Measurements from ENCODE around the gene GBF1.

GBF1 gene

DNA sequence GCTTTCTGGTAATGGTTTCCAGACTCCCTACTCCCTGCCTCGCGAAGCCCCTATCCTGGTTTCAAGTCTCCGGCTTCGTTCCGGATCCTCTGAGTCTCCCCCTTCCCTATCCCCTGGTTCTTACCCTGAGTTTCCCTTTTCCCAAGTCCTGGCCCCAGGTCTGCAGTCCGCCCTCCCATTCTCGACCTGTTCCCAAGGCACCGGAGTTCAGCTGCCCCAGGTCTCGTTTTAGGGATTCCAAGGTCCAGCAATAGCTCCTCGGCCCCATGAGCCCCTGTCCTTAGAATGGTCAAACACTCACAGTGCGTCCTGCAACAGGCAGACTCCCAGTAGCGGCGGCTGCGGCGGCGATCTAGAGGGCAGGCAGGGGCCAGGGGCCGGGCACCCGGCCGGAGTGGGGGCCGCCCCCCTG, 4.3 kb upstream of the GBF1 start:
- H3K27ac ChIP-seq (ENCODE audit: low read length): no peak overlapping the region
- no peak overlapping the region for H3K9ac ChIP-seq (ENCODE audit: low read length)
- TF ChIP-seq, protein P1, sequence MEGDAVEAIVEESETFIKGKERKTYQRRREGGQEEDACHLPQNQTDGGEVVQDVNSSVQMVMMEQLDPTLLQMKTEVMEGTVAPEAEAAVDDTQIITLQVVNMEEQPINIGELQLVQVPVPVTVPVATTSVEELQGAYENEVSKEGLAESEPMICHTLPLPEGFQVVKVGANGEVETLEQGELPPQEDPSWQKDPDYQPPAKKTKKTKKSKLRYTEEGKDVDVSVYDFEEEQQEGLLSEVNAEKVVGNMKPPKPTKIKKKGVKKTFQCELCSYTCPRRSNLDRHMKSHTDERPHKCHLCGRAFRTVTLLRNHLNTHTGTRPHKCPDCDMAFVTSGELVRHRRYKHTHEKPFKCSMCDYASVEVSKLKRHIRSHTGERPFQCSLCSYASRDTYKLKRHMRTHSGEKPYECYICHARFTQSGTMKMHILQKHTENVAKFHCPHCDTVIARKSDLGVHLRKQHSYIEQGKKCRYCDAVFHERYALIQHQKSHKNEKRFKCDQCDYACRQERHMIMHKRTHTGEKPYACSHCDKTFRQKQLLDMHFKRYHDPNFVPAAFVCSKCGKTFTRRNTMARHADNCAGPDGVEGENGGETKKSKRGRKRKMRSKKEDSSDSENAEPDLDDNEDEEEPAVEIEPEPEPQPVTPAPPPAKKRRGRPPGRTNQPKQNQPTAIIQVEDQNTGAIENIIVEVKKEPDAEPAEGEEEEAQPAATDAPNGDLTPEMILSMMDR (IDR thresholded peaks at IDR 0.05; ENCODE audit: low read depth, low read length): no peak
- TF ChIP-seq EZH2phosphoT487 (IDR thresholded peaks at IDR 0.05; ENCODE audit: low read depth): no peak
- H3K4me2 ChIP-seq (ENCODE audit: low read length): no peak overlapping the region
- no peak overlapping the region for H3K4me3 ChIP-seq (ENCODE audit: low read length)
- H4K20me1 ChIP-seq (ENCODE audit: insufficient read depth, low read length): 0 out of 2 replicates have a peak, but pooled peaks cover under 1% of the 10 kb centered on the region
- no peak overlapping the region for H2AFZ ChIP-seq (ENCODE audit: low read depth, low read length)
- H3K9me3 ChIP-seq (ENCODE audit: insufficient read depth, low read length): no peaks in the 10 kb centered on the region
- peaks cover 7% of the 10 kb centered on the region for H3K79me2 ChIP-seq (ENCODE audit: low read length)
- no peaks in the 10 kb centered on the region for H3K27me3 ChIP-seq (ENCODE audit: low read depth, low read length)
- no peaks in the 10 kb centered on the region for H3K36me3 ChIP-seq (replicated peaks; ENCODE audit: low read depth, low read length)
- H3K4me1 ChIP-seq (ENCODE audit: low read length): peaks cover 6% of the 10 kb centered on the region

DNA sequence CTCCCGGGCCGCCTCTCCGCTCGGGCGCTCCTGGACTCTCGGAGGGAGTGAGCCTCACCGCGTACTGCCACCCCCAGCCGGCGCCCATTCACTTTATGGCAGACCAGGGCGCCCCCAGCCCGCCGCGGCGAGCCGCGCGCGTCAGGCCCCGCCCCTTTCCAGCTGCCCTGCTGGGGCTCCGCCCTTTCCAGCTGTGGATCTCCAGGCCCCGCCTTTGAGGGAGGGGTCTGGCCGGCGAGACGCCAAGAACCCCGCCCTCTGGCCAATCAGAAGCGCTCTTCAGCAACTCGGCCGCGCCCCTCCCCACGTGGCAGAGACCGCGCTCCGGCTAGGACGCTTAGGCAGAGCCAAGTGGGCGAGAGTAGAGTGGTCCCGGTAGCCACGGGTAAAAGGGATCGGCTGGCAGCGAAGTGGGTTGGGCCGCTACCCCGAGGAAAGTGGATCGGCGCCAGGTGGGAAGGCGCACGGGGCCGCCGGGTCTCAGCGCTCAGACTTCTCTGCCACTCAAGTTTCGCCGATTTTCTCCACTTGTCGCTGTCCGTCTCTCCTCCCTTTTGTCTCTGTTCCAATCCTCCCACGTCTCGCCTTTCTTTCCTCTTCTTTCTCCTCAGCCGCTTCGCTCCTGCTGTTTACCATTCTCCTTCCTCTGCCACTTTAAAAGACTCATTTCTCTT, 3.8 kb upstream of the GBF1 start, which contains the start of gene PITX3:
TSS of gene PITX3 (minus strand) at position 69 of the 674 bp plus-strand sequence. CDS start 9,432 bp downstream, outside the sequence.
- TF ChIP-seq, protein P1 (IDR thresholded peaks at IDR 0.05; ENCODE audit: low read depth, low read length): no peak
- no peak for TF ChIP-seq EZH2phosphoT487 (IDR thresholded peaks at IDR 0.05; ENCODE audit: low read depth)
- Histone ChIP-seq H3K9ac (ENCODE audit: low read length) (no peak within 1 kb of the TSS), H2AFZ (ENCODE audit: low read depth, low read length) (no peak within 1 kb of the TSS), H3K27ac (ENCODE audit: low read length) (no peak within 1 kb of the TSS), H3K36me3 (replicated peaks; ENCODE audit: low read depth, low read length) (no peaks in the 10 kb centered on the region), H4K20me1 (ENCODE audit: insufficient read depth, low read length) (peaks cover 6% of the 10 kb centered on the region; the same call in 1 of the 2 replicates), H3K9me3 (ENCODE audit: insufficient read depth, low read length) (no peaks in the 10 kb centered on the region), H3K4me2 (ENCODE audit: low read length) (no peak within 1 kb of the TSS), H3K79me2 (ENCODE audit: low read length) (peaks cover 12% of the 10 kb centered on the region), H3K4me3 (ENCODE audit: low read length) (no peak within 1 kb of the TSS), H3K27me3 (ENCODE audit: low read depth, low read length) (no peaks in the 10 kb centered on the region), H3K4me1 (ENCODE audit: low read length) (peaks cover 10% of the 10 kb centered on the region)

DNA sequence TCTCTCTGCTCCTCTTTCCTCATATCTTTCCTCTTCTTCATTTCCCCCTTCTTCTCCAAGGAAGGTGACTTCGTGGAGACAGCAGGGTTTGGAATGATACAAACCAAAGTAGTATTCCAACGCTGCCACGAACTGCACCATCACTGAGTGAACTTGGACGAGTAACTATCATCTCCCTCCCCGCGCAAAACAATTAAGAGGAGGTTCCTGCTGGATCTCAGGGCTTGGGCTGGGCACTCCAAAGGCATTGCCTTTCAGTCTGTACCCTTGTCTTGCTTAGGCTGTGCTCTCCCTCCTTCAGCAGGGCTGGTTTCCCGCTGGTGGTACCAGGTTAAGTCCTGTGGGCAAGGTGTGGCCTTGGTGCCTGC, 3.2 kb upstream of the GBF1 start:
- H3K36me3 ChIP-seq (replicated peaks; ENCODE audit: low read depth, low read length): no peaks in the 10 kb centered on the region
- H2AFZ ChIP-seq (ENCODE audit: low read depth, low read length): no peak overlapping the region
- H3K4me3 ChIP-seq (ENCODE audit: low read length): no peak overlapping the region
- H3K27me3 ChIP-seq (ENCODE audit: low read depth, low read length): no peaks in the 10 kb centered on the region
- TF ChIP-seq EZH2phosphoT487 (IDR thresholded peaks at IDR 0.05; ENCODE audit: low read depth): no peak
- TF ChIP-seq, protein P1 (IDR thresholded peaks at IDR 0.05; ENCODE audit: low read depth, low read length): no peak
- H3K4me1 ChIP-seq (ENCODE audit: low read length): peaks cover 15% of the 10 kb centered on the region
- peaks cover 17% of the 10 kb centered on the region for H3K79me2 ChIP-seq (ENCODE audit: low read length)
- H3K9ac ChIP-seq (ENCODE audit: low read length): no peak overlapping the region
- no peak overlapping the region for H3K27ac ChIP-seq (ENCODE audit: low read length)
- no peak overlapping the region for H3K4me2 ChIP-seq (ENCODE audit: low read length)
- peaks cover 11% of the 10 kb centered on the region; the same call in 1 of the 2 replicates for H4K20me1 ChIP-seq (ENCODE audit: insufficient read depth, low read length)
- no peaks in the 10 kb centered on the region for H3K9me3 ChIP-seq (ENCODE audit: insufficient read depth, low read length)

DNA sequence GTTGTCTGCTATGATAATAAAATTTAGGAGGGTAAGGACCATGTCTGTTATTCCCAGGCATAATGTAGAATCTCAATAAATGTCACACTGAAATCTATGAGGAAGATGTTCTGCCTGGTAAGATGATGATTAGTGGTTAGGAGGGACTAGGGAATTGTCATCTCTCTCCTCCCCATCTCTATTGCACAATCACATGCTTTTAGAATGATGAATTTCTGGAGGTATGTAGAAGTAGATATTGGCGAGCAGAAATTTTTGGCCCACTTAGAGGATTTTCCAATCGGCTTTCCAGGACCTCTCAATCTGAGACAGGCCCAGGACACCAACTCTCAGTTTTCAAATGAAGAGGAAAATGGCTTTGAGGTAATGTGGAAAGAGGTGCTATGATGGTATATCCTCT, 2.0 kb upstream of the GBF1 start:
- Histone ChIP-seq H3K9me3 (ENCODE audit: insufficient read depth, low read length) (no peaks in the 10 kb centered on the region), H2AFZ (ENCODE audit: low read depth, low read length) (no peak overlapping the region), H3K27me3 (ENCODE audit: low read depth, low read length) (no peaks in the 10 kb centered on the region), H3K4me2 (ENCODE audit: low read length) (no peak overlapping the region), H4K20me1 (ENCODE audit: insufficient read depth, low read length) (peaks cover 16% of the 10 kb centered on the region; the same call in 1 of the 2 replicates), H3K36me3 (replicated peaks; ENCODE audit: low read depth, low read length) (no peaks in the 10 kb centered on the region), H3K9ac (ENCODE audit: low read length) (no peak overlapping the region), H3K4me1 (ENCODE audit: low read length) (peaks cover 19% of the 10 kb centered on the region), H3K79me2 (ENCODE audit: low read length) (peaks cover 29% of the 10 kb centered on the region), H3K4me3 (ENCODE audit: low read length) (no peak overlapping the region), H3K27ac (ENCODE audit: low read length) (no peak overlapping the region)
- TF ChIP-seq, protein P1 (IDR thresholded peaks at IDR 0.05; ENCODE audit: low read depth, low read length): no peak
- TF ChIP-seq EZH2phosphoT487 (IDR thresholded peaks at IDR 0.05; ENCODE audit: low read depth): no peak
